ENCODE data around the gene EVI5L.

GRCh38 chr19:7861619-7862412 is 31.8 kb downstream of the EVI5L start:
- TF ChIP-seq POLR2AphosphoS5 (IDR thresholded peaks at IDR 0.05; ENCODE audit: low read depth, low read length) (no peak), RXRA (IDR thresholded peaks at IDR 0.05; ENCODE audit: borderline replicate concordance, low read depth) (no peak), EP300 (IDR thresholded peaks at IDR 0.05; ENCODE audit: borderline replicate concordance in 1 of 2, low read depth in 1 of 2, low read length in 1 of 2) (no peak), RCOR1 (IDR thresholded peaks at IDR 0.05; ENCODE audit: low read length) (no peak), PBX3 (IDR thresholded peaks at IDR 0.05) (no peak), REST (IDR thresholded peaks at IDR 0.05; ENCODE audit: low read depth, low read length) (no peak), RAD21 (IDR thresholded peaks at IDR 0.05; ENCODE audit: low read length) (no peak)
- TF ChIP-seq, protein P1, sequence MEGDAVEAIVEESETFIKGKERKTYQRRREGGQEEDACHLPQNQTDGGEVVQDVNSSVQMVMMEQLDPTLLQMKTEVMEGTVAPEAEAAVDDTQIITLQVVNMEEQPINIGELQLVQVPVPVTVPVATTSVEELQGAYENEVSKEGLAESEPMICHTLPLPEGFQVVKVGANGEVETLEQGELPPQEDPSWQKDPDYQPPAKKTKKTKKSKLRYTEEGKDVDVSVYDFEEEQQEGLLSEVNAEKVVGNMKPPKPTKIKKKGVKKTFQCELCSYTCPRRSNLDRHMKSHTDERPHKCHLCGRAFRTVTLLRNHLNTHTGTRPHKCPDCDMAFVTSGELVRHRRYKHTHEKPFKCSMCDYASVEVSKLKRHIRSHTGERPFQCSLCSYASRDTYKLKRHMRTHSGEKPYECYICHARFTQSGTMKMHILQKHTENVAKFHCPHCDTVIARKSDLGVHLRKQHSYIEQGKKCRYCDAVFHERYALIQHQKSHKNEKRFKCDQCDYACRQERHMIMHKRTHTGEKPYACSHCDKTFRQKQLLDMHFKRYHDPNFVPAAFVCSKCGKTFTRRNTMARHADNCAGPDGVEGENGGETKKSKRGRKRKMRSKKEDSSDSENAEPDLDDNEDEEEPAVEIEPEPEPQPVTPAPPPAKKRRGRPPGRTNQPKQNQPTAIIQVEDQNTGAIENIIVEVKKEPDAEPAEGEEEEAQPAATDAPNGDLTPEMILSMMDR (IDR thresholded peaks at IDR 0.05), result peak; percentile 19; the same call in 1 of the 2 replicates
